DND-41 (cell line): ENCODE results near the gene MKNK1.

ENCODE experiments used
- CTCF ChIP-seq: IDR thresholded peaks from 2 replicates; pipeline ENCODE4 v1.5.1; 2012; ENCODE audit warnings: borderline replicate concordance, low read length, moderate library complexity, mild to moderate bottlenecking; ENCODE audit not compliant: poor library complexity, severe bottlenecking; ENCODE audit errors: extremely low read depth
- EZH2 ChIP-seq: IDR thresholded peaks from 3 replicates; pipeline ENCODE4 v1.6.1; 2012; ENCODE audit warnings: borderline replicate concordance, low read depth, mild to moderate bottlenecking, moderate library complexity, low read length, inconsistent platforms; ENCODE audit not compliant: severe bottlenecking

GRCh38 chr1:46619656-46620258 lies 15.7 kb upstream of the MKNK1 start:
- TF ChIP-seq CTCF (no peak), EZH2 (no peak)
